COLO829 (cell line): ENCODE results near the gene GNPTAB.

Experiments
- DNase-seq: peaks from one replicate; pipeline ENCODE4 v3.0.0; 2012; ENCODE audit warnings: low spot score

GNPTAB gene

GRCh38 chr12:101772012-101772775, 58.6 kb downstream of the GNPTAB start:
- no peak for DNase-seq

GRCh38 chr12:101769865-101770264, 60.9 kb downstream of the GNPTAB start:
- DNase-seq, result no peak

- no peak for DNase-seq
These were observed 62.0 kb downstream of the GNPTAB start for GRCh38 chr12:101768781-101769180.

GRCh38 chr12:101767537-101767936, 63.2 kb downstream of the GNPTAB start:
- DNase-seq, result no peak

GRCh38 chr12:101764051-101764792, 66.5 kb downstream of the GNPTAB start:
- no peak for DNase-seq

GRCh38 chr12:101763246-101763931, 67.4 kb downstream of the GNPTAB start:
- DNase-seq, result no peak

GRCh38 chr12:101761781-101762180, 69.0 kb downstream of the GNPTAB start:
- no peak for DNase-seq

GRCh38 chr12:101761350-101761749, 69.4 kb downstream of the GNPTAB start:
- DNase-seq, result no peak

- DNase-seq, result peak; percentile 62
These were observed 71.2 kb downstream of the GNPTAB start for GRCh38 chr12:101759396-101760047.

- no peak for DNase-seq
These were observed 80.6 kb downstream of the GNPTAB start for GRCh38 chr12:101750152-101750551.

- no peak for DNase-seq
These were observed 81.1 kb downstream of the GNPTAB start for GRCh38 chr12:101749657-101750056.

GRCh38 chr12:101748907-101749306, 81.9 kb downstream of the GNPTAB start:
- DNase-seq, result no peak

- DNase-seq, result no peak
These were observed 83.1 kb downstream of the GNPTAB start for GRCh38 chr12:101747697-101748096.

GRCh38 chr12:101746661-101747060, 84.1 kb downstream of the GNPTAB start:
- DNase-seq, result no peak

GRCh38 chr12:101746196-101746595, 84.6 kb downstream of the GNPTAB start:
- no peak for DNase-seq

GRCh38 chr12:101745481-101745880, 85.3 kb downstream of the GNPTAB start:
- DNase-seq, result no peak

GRCh38 chr12:101743724-101744472, 86.9 kb downstream of the GNPTAB start:
- no peak for DNase-seq

- no peak for DNase-seq
These were observed 87.5 kb downstream of the GNPTAB start for GRCh38 chr12:101743242-101743641.

- DNase-seq, result no peak
These were observed 89.8 kb downstream of the GNPTAB start for GRCh38 chr12:101740980-101741379.

- no peak for DNase-seq
These were observed 90.2 kb downstream of the GNPTAB start for GRCh38 chr12:101740566-101740965.

GRCh38 chr12:101738920-101739665, 91.7 kb downstream of the GNPTAB start, which contains the start of gene SYCP3:
Gene SYCP3, minus strand, starts transcription at chr12:101739462. Its CDS starts 1,527 bp downstream, at chr12:101737935.
- DNase-seq, result no peak
